Adrenal gland (tissue), 12 donors: ENCODE measurements around the gene ZSCAN23. TPM values are rescaled to one million over a fixed set of nuclear protein-coding genes. Genes with fewer than 3 reads are reported as not detected.

Source experiments
- DNase-seq, 7 donors: peaks; one replicate each; pipeline ENCODE4 v3.0.0-alpha.2; 2019 to 2020
- H3K27ac ChIP-seq, 5 donors: fragments of 200-600 bp; sonication (generic) in 4 of 5; 1 replicate in 3 of 5; 2 replicates in 2 of 5; pipeline versions ENCODE4 v1.5.1 to v1.8.0; 2016 to 2020; ENCODE audit warnings: mild to moderate bottlenecking in 1 of 5
- H3K27me3 ChIP-seq: fragments of 200-600 bp; 2 replicates; pipeline ENCODE4 v1.8.0; 2021
- H3K36me3 ChIP-seq, 2 donors: fragments of 200-600 bp; replicated peaks in 1 of 2; 1 replicate in 1 of 2; 2 replicates in 1 of 2; pipeline versions ENCODE4 v1.5.1 to v1.8.0; 2018 to 2022
- H3K4me1 ChIP-seq, 2 donors: fragments of 200-600 bp; replicated peaks in 1 of 2; 1 replicate in 1 of 2; 2 replicates in 1 of 2; pipeline versions ENCODE4 v1.5.1 to v1.8.0; 2018 to 2021
- H3K4me3 ChIP-seq, 4 donors: fragments of 200-600 bp; sonication (generic) in 3 of 4; one replicate each; pipeline ENCODE4 v1.5.1; 2016 to 2018
- H3K9me3 ChIP-seq, 3 donors: fragments of 200-600 bp; sonication (generic) in 1 of 3; replicated peaks in 1 of 3; 1 replicate in 2 of 3; 2 replicates in 1 of 3; pipeline versions ENCODE4 v1.5.1 to v1.8.0; 2016 to 2021
- POLR2A ChIP-seq, 2 donors: fragments of 450-650 bp; IDR thresholded peaks; one replicate each; pipeline ENCODE4 v1.6.1; 2017; ENCODE audit warnings: antibody characterized with exemption in 2 of 2, mild to moderate bottlenecking in 2 of 2, moderate library complexity in 1 of 2
- WGBS, 4 donors: extraction: QIAGEN DNeasy Blood & Tissue Kit in 2 of 4; methylation state at CpG; one replicate each; pipeline versions ENCODE4 v1.1.5 to v1.1.7; 2013 to 2017; 5-methylcytosine and 5-hydroxymethylcytosine counted together
- intact Hi-C, 2 donors: fragments of 100-400 bp; cut with DNase I; formaldehyde crosslinking; loops; one replicate each; pipeline versions ENCODE4 v1.14.1 to v1.15.0; 2022 to 2023
- polyA plus RNA-seq, 3 donors: library from polyadenylated mRNA; stranded (reverse); fragments of 200-250 nt in 2 of 3; fragments of 350-450 nt in 1 of 3; fragmentation: Illumina TruSeq in 1 of 3; extraction: RNeasy Lipid Tissue Mini Kit (QIAGEN cat#74804) in 1 of 3; gene quantifications; one replicate each; pipeline ENCODE4 v1.2.3, GENCODE V29; 2013 to 2014
- total RNA-seq, 9 donors: library from RNA; depleted of rRNA in 4 of 9; stranded (reverse); fragments of >200 nt in 4 of 9; fragments of 120-200 nt in 1 of 9; fragmentation: NEBNext Ultra II Directional in 1 of 9; extraction: Animal tissue kit (Norgen Biotek cat#: 25700) in 1 of 9; gene quantifications; one replicate each; pipeline versions ENCODE4 v1.1.0 to v1.2.4, GENCODE V29; 2013 to 2023
- TF ChIP-seq, protein P1 (sequence below), 6 experiments: fragments of 450-650 bp in 4 of 6; fragments of 200-600 bp in 2 of 6; sonication (generic) in 1 of 6; IDR thresholded peaks; 1 replicate in 5 of 6; 2 replicates in 1 of 6; pipeline versions ENCODE4 v1.5.1 to v1.8.0; 2016 to 2021; ENCODE audit warnings: antibody characterized with exemption in 6 of 6, mild to moderate bottlenecking in 2 of 6, moderate library complexity in 1 of 6
- donor health status: healthy with polysubstance abuse.
- donor health status: Bipolar disorder and iron deficiency.
- donor health status: DM: yes; HTN: yes; CAD: no.
- donor health status: DM: no; HTN: no; CAD: no.
- donor health status: DM: no; HTN: no; CAD: no.
- donor health status: DM: yes; HTN: yes; CAD: no.

ZSCAN23 gene
- total and polyA plus RNA-seq, 12 donors: 0.13 to 8.0 (median 2.2) TPM

- no peak for DNase-seq
- Histone ChIP-seq H3K4me3 (no peak overlapping the region), H3K9me3 (no peaks in the 10 kb centered on the region), H3K27me3 (no peaks in the 10 kb centered on the region), H3K36me3 (no peaks in the 10 kb centered on the region), H3K27ac (no peak overlapping the region), H3K4me1 (peaks cover 7 to 17% of the 10 kb centered on the region in 2 donors)
- intact Hi-C loops: no loop called here
- WGBS, 4 donors: 33 to 82% (median 61%) methylated on average over 2 of the region's 2 CpGs
- TF ChIP-seq, protein P1, sequence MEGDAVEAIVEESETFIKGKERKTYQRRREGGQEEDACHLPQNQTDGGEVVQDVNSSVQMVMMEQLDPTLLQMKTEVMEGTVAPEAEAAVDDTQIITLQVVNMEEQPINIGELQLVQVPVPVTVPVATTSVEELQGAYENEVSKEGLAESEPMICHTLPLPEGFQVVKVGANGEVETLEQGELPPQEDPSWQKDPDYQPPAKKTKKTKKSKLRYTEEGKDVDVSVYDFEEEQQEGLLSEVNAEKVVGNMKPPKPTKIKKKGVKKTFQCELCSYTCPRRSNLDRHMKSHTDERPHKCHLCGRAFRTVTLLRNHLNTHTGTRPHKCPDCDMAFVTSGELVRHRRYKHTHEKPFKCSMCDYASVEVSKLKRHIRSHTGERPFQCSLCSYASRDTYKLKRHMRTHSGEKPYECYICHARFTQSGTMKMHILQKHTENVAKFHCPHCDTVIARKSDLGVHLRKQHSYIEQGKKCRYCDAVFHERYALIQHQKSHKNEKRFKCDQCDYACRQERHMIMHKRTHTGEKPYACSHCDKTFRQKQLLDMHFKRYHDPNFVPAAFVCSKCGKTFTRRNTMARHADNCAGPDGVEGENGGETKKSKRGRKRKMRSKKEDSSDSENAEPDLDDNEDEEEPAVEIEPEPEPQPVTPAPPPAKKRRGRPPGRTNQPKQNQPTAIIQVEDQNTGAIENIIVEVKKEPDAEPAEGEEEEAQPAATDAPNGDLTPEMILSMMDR (IDR thresholded peaks at IDR 0.05): no peak
- TF ChIP-seq POLR2A (IDR thresholded peaks at IDR 0.05): no peak
Observed at GRCh38 chr6:28402197-28402596, 41.1 kb downstream of the ZSCAN23 start.

GRCh38 chr6:28401172-28401571 lies 42.1 kb downstream of the ZSCAN23 start:
- H3K36me3 ChIP-seq: no peaks in the 10 kb centered on the region
- intact Hi-C loops: no loop called here
- 38 to 67% (median 62%) methylated on average over 1 of the region's 1 CpG for WGBS, 4 donors

GRCh38 chr6:28400122-28400451 lies 43.2 kb downstream of the ZSCAN23 start:
- Histone ChIP-seq H3K27me3 (no peaks in the 10 kb centered on the region), H3K27ac (peak overlapping the region in 2 of 5 donors; percentile 32 to 76), H3K4me1 (peaks cover 7 to 24% of the 10 kb centered on the region in 2 donors), H3K36me3 (no peaks in the 10 kb centered on the region), H3K4me3 (peak overlapping the region in 3 of 4 donors; percentile 67 to 96 (median 75)), H3K9me3 (no peaks in the 10 kb centered on the region)
- no peak for DNase-seq
- WGBS, 4 donors: 13 to 20% (median 17%) methylated on average over 8 of the region's 8 CpGs
- intact Hi-C loops: no loop called here
- TF ChIP-seq, protein P1 (IDR thresholded peaks at IDR 0.05): no peak
- TF ChIP-seq POLR2A (IDR thresholded peaks at IDR 0.05): no peak

More at GRCh38 chr6:28401172-28401571, 42.1 kb downstream of the ZSCAN23 start:
- no peak for DNase-seq
- Histone ChIP-seq H3K9me3 (no peaks in the 10 kb centered on the region), H3K27me3 (no peaks in the 10 kb centered on the region), H3K27ac (no peak overlapping the region), H3K4me3 (no peak overlapping the region), H3K4me1 (peaks cover 7 to 23% of the 10 kb centered on the region in 2 donors)
- TF ChIP-seq, protein P1 (IDR thresholded peaks at IDR 0.05): no peak
- no peak for TF ChIP-seq POLR2A (IDR thresholded peaks at IDR 0.05)

- peak within 1 kb of the TSS in 3 of 5 donors; percentile 32 to 76 (median 41) for H3K27ac ChIP-seq
- WGBS, 4 donors: 0 to 1% (median 0%) methylated on average over 34 to 49 of the region's 49 CpGs
- intact Hi-C loops: no loop called here
- no peaks in the 10 kb centered on the region for H3K9me3 ChIP-seq
- TF ChIP-seq, protein P1 (IDR thresholded peaks at IDR 0.05): peak in 4 of 6 experiments; percentile 34 to 53 (median 45)
- peak in 1 of 2 donors; percentile 45 for TF ChIP-seq POLR2A (IDR thresholded peaks at IDR 0.05)
- peaks cover 7 to 26% of the 10 kb centered on the region in 2 donors for H3K4me1 ChIP-seq
- no peaks in the 10 kb centered on the region for H3K36me3 ChIP-seq
- DNase-seq: peak; percentile 73 to 89 (median 81)
- H3K4me3 ChIP-seq: peak within 1 kb of the TSS; percentile 67 to 97 (median 86)
- H3K27me3 ChIP-seq: no peaks in the 10 kb centered on the region
Observed at GRCh38 chr6:28399350-28400121, 43.8 kb downstream of the ZSCAN23 start, which contains the start of gene ZSCAN12. Gene ZSCAN12, minus strand, starts transcription at chr6:28399747. Its CDS starts 1,342 bp downstream, at chr6:28398405.
